Measurements from ENCODE around the gene EOMES.

- TF ChIP-seq EP300 (IDR thresholded peaks at IDR 0.05): no peak
- TF ChIP-seq POLR2A (IDR thresholded peaks at IDR 0.05; ENCODE audit: low read depth): no peak
- TF ChIP-seq CTCF (IDR thresholded peaks at IDR 0.05): no peak
- TF ChIP-seq POLR2AphosphoS5 (IDR thresholded peaks at IDR 0.05): no peak
Observed at GRCh38 chr3:27729325-27729724, 7.2 kb upstream of the EOMES start.

All from esophagus muscularis mucosa (tissue), 4 donors.